Middle frontal gyrus (tissue), 1 donor: ENCODE data around the gene FCRL4.
A peak's percentile ranks its signal among the peaks of the same experiment; 100 is the strongest.

Source experiments
- DNase-seq: peaks from one replicate; pipeline ENCODE4 v3.0.0-alpha.2; 2015; ENCODE audit warnings: low spot score; ENCODE audit errors: extremely low spot score

FCRL4 gene

GRCh38 chr1:157597959-157598667 is at the start of gene FCRL4:
Gene FCRL4 (minus strand): TSS chr1:157598085. CDS start chr1:157597944, 141 bp downstream.
- no peak for DNase-seq

- no peak for DNase-seq
Observed at GRCh38 chr1:157646144-157646543, 48.3 kb upstream of the FCRL4 start.

- DNase-seq, result no peak
Observed at GRCh38 chr1:157641177-157641576, 43.3 kb upstream of the FCRL4 start.

- no peak for DNase-seq
Observed at GRCh38 chr1:157639800-157640199, 41.9 kb upstream of the FCRL4 start.

GRCh38 chr1:157628773-157629172 is 30.9 kb upstream of the FCRL4 start:
- DNase-seq, result no peak

- no peak for DNase-seq
Observed at GRCh38 chr1:157626099-157626498, 28.2 kb upstream of the FCRL4 start.

GRCh38 chr1:157624471-157624870 is 26.6 kb upstream of the FCRL4 start:
- no peak for DNase-seq

- DNase-seq, result no peak
Observed at GRCh38 chr1:157622471-157622870, 24.6 kb upstream of the FCRL4 start.

- DNase-seq, result no peak
Observed at GRCh38 chr1:157618190-157618589, 20.3 kb upstream of the FCRL4 start.

- DNase-seq, result no peak
Observed at GRCh38 chr1:157600236-157600635, 2.4 kb upstream of the FCRL4 start.

- no peak for DNase-seq
Observed at GRCh38 chr1:157596384-157596783, 1.5 kb downstream of the FCRL4 start.

GRCh38 chr1:157595356-157595755 is 2.5 kb downstream of the FCRL4 start:
- no peak for DNase-seq

GRCh38 chr1:157585984-157586383 is 11.9 kb downstream of the FCRL4 start:
- no peak for DNase-seq

- DNase-seq, result no peak
Observed at GRCh38 chr1:157584503-157584902, 13.4 kb downstream of the FCRL4 start.

- DNase-seq, result no peak
Observed at GRCh38 chr1:157580828-157581210, 17.1 kb downstream of the FCRL4 start.

- peak; percentile 7 for DNase-seq
Observed at GRCh38 chr1:157580179-157580827, 17.6 kb downstream of the FCRL4 start.

GRCh38 chr1:157577420-157577819 is 20.5 kb downstream of the FCRL4 start:
- no peak for DNase-seq

- DNase-seq, result no peak
Observed at GRCh38 chr1:157575744-157576143, 22.1 kb downstream of the FCRL4 start.

GRCh38 chr1:157574836-157575235 is 23.0 kb downstream of the FCRL4 start:
- DNase-seq, result no peak

GRCh38 chr1:157566484-157567300 is 31.2 kb downstream of the FCRL4 start:
- no peak for DNase-seq

GRCh38 chr1:157562515-157562914 is 35.4 kb downstream of the FCRL4 start:
- DNase-seq, result no peak

GRCh38 chr1:157558119-157558518 is 39.8 kb downstream of the FCRL4 start:
- DNase-seq, result no peak
